Stimulated activated CD8-positive, alpha-beta memory T cell treated with anti-CD3 and anti-CD28 coated beads, Interleukin-15, amount 100 ng/mL, for 1 hour (primary cell): ENCODE data around the gene LCMT2.
A peak's percentile ranks its signal among the peaks of the same experiment; 100 is the strongest.
"Not testable (repeated sequence)": the region's sequence is repeated elsewhere in the genome, so short reads cannot be mapped to it uniquely, and the experiment has no call there.

Experiments
- DNase-seq: peaks from one replicate; pipeline ENCODE4 v3.0.0-alpha.2; 2020; ENCODE audit warnings: low read depth

LCMT2 gene

DNA sequence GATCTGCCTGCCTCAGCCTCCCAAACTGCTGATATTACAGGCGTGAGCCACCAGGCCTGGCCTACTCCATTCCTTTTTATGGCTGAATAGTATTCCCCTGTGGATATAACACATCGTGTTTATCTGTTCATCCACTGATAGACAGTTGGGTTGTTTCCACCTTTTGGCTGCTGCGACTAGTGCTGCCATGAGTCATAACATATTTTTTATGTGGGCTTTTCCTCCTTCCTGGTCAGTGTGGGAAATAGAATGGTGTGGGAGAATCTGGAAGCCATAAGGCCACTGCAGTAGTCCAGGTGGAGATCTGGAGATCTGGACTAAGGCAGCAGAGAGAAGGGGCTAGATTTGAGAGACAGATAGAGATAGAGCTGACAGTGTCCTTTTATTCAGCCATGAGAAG is 16.2 kb downstream of the LCMT2 start:
- DNase-seq: no peak

DNA sequence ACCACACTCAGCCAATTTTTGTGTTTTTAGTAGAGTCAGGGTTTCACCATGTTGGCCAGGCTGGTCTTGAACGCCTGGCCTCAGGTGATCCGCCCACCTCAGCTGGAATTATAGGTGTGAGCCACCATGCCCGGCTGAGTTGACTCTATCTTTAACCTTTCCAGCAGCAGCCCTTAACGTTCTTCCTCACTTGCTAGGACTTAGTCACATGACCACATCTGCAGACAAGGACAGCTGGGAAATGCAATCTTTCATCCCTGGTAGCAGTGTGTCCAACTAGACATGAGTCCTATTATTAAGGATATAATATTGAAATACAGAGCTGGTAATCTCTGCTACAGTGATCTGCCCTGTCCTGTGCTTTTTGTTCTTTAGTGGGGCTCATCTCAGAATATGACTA is 18.0 kb downstream of the LCMT2 start:
- no peak for DNase-seq

DNA sequence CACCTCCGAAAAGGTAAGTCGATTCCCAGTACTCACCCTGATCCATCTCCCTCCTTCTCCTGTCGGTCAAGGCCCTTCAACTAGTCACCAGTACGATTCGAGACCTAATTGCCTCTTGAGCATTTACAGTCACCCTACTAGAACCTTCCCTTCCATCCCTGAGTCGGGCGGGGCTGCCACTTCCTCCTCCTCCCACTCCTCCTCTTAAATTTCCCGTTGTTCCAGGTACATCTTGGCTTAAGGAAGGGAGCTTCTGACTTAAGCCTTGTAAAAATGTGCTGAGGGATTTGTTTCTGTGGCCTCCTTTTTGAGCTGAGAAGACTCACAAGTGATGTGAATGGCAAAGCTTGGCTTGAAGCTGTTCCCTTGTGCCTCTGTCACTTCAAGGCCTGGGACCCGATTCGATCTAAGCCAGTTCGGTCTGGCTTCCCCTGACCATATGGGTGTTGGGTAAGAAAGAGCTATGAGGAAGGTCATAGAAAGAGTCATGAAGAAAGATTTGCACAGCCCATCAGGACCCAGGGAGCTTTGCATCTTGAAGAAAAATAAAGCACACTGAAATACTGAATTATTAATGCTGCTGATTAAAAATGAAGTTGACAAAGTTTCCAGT is 28.1 kb downstream of the LCMT2 start, which contains the start of gene TGM7:
TSS of gene TGM7 (minus strand) at position 51 of the 613 bp plus-strand sequence.
- no peak for DNase-seq

DNA sequence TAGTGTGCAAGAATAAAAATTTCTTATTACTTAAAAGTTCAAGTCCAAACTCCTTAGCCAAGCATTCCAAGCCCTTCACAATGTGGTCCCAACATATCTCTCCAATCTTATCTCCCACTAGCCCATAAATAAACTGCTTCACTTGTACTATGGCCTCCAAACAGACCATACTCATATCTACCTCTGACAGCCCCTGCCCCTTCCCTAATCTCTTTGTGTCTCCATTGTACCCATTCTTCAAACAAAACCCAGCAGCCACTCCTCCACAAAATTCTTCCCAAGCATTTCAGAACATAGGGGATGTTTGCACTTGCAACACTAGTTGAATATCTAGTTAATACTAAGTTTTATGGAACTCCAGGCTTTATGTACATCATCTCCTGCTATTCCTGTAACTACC is 30.5 kb downstream of the LCMT2 start:
- DNase-seq: no peak

DNA sequence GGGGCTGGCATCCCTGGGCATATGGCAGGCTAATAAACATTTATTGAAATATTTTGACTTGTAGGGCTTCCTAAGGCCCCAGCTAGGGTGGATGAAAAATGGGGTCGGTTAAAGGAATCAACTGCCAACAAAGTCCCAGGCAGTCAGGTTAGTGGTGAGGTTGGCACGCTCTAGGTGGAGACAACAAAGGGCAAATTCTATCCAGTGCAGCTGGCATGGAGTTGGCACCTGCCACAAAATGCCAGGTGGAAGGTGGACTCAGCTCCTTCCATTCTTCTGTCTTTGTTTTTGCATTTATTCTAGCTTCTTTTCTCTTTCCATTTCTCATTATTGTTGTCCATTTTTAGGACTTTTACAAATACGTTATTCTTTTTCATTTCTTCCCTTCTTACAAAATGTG is 31.0 kb downstream of the LCMT2 start:
- no peak for DNase-seq

DNA sequence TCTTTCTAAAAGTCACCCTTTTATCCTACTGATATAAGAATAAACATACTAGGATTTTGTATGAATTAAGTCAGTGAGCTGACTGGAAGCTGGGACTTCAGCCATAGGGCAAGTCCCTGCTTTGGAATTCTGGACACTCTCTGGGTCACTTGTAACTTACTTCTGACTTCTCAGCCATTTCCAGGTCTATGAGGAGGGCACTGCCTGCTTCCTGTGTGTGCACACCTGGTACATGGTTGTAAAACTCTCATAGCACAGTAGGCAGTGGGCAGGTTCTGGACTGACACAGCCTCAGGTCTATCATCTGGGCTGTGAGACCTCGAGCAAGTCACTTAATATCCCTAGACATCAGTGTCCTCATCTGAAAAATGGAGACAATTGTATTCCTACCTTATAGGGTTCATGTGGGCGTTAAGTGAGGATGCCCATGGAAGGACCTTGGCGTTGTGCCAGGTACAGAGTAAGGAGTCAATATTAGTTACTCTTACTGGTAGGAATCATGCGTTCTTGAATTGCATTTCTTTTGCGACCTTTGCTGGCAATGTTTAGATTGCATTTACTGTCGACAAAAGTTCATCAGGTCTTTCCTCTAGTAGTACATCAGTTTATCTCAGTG is 36.2 kb downstream of the LCMT2 start:
- no peak for DNase-seq

DNA sequence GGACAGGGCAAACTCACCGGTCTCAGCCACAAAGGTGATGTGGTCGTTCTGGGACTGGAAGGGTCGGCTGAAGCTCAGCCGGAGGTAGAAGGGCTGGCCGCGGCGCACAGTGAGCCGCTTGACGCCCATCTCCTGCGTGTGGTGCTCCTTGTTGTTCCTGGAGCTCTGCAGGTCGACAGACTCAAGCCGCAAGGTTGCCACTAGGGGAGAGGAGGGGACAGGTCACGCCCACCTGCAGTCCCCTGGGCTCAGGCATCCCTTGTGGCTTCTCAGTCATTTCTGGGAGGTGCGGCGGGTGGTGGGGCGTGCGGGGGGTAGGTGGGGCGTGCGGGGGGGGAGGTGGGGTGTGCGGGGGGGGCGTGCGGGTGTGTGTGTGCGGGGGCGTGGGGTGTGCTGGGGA is 36.9 kb downstream of the LCMT2 start:
- no peak for DNase-seq

DNA sequence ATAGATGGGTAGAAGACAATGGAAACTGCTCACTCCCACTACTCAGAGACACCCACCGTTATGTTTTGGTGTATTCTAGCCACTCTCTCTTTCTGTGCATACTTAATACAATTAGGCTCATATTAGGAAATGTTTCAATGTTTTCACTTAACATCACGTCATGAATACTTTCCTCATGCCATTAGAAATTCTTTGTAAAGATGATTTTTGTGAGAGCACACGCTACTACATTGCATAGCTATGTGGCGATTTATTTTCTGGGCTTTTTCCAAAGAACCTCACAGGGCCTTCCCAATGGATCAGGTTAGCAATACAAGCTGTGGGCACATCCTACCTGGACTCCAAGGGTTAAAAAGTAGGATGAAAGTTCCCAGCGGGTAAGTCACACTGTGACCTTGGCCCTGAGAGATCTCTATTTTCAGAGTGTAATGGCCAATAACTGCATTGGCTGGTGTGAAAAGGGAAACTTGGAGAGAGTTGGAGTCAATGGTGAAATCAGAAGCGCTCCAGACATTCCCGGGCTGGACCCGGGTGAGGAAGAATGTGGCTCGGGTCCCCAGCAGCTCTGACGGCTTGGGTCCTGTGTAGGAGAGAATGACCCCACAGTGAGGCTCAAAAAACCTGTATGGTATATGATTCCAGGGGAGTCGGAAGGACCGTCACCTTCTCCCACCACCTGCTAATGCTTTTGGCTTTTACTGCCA is 37.8 kb downstream of the LCMT2 start:
- DNase-seq: no peak

DNA sequence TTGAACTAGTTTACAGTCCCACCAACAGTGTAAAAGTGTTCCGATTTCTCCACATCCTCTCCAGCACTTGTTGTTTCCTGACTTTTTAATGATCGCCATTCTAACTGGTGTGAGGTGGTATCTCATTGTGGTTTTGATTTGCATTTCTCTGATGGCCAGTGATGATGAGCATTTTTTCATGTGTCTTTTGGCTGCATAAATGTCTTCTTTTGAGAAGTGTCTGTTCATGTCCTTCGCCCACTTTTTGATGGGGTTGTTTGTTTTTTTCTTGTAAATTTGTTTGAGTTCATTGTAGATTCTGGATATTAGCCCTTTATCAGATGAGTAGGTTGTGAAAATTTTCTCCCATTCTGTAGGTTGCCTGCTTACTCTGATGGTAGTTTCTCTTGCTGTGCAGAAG is 40.7 kb downstream of the LCMT2 start:
- DNase-seq: not testable (repeated sequence)

DNA sequence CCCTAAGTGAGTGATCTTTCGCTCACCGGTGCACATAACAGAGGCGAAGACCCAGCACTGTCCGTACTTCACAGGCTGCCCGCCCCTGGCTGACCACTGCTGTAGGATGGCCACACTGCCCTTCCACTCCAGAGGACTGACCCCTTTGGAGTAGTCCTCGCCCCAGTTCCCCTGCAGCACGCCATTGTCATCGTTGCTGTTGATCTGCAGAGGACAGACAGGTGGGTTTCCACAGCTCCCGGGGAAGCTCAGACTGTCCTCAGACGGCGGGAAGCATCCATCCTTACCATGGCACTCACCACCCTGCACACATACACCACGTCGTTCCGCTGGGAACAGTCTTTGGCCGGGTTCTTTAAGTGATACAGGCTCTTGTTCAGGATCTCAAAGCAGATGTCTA is 43.1 kb downstream of the LCMT2 start:
- no peak for DNase-seq

DNA sequence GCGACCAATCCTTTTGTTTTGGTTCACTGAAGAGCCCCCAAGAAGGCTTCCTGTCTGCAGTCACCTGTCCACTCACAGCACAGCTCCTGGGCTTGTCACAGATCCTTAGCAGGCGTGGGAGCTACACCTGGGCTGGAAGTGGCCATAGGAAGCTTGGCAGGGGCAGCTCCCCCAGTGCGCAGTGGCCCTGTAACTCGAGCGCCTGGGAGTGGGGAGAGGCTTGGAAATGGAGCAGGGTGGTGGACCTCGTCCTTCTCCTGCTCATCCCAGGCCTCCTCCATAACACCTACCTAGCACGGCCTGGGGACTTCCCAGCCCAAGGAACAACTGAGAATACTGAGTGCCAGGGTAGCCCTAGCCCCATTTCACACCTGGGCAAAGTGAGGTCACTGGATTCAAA is 44.3 kb downstream of the LCMT2 start:
- no peak for DNase-seq

DNA sequence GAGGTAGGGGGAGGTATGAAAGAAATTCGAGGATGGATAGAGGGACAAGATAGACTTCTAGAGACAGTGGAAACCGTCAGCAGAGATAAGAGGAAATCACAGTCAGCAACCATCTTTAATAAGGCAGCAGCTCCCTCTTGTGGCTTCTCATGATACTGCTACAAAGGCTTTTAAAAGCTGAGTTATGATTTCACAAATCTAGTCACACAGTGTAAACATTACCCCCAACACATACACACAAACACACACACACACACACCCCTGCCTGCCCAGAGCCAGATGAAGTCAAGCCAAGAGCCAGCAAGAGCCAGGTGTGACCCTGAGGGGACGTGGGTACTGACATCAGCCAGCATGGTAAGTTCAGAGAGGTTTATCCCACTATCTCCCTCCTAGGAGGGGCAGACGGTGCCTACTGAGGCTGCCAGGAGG is 44.8 kb downstream of the LCMT2 start:
- peak; percentile 26 for DNase-seq

DNA sequence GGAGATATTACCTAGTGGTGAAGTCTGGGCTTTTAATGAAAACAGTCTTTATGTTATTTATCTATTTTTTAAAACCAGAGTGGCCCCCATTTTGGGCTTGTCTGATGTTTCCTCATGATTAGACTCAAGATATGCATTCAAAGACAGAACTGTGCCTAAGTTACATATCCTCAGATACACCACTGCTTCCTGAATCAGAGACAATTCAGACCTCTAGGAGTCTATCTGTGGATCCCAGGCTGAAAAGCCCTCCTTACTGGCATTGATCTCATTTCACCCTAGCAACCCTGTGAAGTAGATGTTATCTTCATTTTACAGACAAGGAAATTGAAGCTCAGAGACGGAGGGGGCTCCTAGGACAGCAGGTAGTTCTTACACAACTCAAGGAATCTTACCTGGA is 46.8 kb downstream of the LCMT2 start:
- no peak for DNase-seq

DNA sequence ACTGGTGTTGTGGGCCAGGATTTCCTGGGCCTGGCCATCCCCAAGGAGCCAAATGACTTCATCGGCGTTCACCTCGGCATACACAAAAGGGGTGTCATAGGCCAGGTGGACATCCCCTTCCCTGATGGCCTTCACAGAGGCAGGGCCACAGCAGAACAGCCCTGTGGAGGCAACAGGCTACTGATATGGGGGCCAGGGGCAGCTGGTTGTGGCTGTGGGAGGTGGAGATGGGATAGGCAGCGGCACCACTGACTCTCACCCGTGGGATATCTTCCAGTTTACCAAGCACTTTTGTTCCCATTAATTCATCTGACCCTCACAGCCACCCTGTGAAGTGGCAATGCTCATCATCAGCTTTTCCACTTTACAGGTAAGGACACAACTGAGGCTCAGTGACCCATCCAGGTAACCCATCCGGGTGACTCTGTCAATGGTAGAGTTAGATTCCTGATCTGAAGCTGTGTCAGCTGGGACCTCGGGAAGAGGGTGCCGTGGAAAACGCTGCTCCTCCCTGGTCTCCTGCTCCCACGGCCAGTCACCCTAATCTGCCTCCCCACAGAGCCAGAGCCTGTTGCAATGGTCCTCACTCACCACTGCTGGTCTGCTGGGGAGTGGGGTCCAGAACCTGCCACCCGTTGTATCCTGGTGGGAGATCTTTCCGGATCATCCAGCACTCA is 48.3 kb downstream of the LCMT2 start:
- DNase-seq: no peak

DNA sequence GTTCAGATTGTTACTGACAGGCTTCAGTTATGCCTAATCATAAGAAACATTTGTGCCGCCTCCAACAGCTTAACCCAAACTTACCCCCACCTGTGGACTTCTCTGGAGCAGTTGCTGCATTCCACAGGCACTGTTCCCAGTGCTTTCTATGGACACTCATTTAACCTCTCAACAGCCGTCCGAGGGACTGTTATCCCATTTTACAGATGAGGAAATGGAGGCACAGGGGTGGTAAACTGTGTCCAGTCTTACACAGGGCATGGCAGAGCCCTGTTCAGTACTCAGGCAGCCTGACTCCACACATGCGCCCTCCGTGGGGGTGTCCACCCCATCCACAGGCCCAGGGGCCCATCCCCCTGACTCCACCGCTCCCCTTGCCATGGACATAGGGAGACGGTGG is 49.4 kb downstream of the LCMT2 start:
- no peak for DNase-seq

DNA sequence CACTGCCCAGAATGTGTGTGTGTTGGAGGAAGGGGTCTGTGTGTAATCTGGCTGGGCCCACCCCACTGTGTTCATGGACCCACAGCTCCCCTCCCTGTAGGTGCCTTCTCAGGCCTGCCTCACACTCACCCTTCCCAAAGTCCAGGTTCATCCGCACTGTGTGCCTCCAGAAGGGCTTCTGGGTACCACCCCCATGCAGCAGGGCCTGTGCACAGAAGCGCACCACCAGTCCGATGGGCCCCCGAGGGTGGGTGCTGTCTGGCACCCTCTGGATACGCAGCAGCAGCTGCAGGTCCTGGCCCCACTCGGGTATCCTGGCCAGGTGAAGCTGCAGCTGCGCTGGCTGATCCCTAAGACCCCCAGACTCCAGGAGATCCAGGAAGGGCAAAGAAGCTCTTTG is 50.9 kb downstream of the LCMT2 start:
- DNase-seq: no peak

DNA sequence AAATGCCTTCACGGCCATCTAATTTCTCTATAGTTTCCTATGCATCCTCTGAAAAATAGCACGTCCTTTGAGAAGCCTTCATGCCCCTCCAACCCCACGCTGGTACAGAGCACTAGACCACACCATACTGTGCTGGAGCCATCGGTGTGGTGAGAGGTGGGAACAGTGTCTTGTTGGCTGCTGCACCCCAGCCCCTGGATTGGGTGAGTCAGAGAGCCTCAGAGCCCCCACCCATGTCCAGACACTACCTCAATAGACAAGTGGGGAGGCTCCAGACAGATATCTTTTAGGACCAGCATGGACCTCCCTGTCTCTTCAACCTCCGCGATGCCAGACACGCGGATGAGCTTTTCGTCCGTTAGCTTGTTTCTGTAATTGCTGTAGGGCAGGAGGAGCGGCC is 51.5 kb downstream of the LCMT2 start:
- DNase-seq: no peak

DNA sequence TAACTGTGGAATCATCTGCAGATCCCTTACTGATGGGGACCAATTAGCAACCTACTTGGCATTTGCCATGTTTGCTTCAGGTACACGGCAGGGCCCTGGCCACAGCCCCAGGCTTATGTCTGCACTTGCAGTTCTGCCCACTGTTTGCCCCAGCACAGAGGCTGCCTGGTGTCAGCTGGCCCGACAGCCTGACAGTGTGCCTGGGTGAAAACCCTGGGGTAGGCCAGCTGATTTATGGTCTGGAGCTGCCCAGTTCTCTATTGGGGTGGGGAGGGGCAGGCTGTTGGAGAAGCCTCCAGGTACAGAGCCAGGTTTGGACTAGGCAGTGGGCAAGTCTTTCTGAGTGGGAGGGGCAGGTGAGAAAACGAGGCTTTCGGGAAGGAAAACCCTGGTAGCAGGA is 52.5 kb downstream of the LCMT2 start:
- DNase-seq: no peak

DNA sequence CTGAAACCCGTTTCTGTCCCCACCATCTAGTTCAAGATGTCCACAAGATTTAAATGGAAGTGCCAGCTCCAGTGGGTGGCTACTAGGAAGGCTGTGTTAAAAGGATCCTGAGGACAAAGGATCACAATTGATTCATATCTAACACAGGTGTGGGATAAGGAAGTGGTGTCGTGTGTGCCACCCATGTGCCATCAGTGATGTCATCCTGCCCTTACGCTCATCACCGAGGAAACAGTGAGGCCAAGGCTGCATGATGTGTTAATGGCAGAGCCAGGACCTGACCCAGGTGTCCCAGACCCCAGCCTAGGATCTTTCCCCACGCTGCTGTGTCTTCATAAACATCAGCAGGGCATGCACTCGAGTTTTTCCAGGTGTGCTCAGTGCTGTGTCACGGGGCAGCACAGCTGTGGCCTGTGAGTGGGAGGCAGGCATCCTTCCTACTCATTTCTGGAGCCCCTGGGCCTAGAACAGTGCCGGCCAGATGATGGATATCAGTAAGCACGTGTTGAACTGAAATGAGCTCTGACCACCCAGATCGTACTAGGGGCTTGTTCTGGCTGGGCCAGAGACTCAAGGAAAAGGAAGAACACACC is 53.0 kb downstream of the LCMT2 start:
- no peak for DNase-seq

DNA sequence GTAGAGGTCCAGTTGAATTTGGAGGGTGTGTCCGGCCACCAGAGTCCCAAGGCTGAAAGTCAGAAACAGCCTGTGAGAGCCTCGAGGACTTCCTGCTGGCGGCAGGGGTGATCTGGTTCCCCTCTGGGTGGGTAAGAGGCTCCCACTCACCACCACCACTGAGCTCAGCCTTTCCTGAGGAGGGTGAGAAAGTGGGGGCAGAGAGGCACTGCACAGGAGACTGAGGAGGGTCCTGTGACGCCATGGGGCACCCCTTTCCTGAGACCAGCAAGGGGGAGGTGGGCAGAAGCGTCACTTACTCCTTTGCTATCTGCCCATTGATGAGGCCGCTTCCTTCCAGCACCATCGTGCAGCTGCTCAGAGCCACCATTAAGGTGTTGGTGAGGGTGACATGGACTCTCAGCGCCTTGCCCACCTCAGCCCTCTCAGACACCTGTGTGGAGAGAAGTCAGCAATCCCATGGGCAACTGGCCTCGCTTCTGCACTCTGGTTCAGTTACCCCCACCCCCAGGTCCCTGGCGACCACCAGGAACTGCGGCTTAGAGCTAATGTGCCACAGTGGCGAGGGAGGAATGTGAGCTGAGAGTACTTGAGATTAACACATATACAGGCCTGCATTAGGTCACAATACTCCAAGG is 53.7 kb downstream of the LCMT2 start:
- no peak for DNase-seq

DNA sequence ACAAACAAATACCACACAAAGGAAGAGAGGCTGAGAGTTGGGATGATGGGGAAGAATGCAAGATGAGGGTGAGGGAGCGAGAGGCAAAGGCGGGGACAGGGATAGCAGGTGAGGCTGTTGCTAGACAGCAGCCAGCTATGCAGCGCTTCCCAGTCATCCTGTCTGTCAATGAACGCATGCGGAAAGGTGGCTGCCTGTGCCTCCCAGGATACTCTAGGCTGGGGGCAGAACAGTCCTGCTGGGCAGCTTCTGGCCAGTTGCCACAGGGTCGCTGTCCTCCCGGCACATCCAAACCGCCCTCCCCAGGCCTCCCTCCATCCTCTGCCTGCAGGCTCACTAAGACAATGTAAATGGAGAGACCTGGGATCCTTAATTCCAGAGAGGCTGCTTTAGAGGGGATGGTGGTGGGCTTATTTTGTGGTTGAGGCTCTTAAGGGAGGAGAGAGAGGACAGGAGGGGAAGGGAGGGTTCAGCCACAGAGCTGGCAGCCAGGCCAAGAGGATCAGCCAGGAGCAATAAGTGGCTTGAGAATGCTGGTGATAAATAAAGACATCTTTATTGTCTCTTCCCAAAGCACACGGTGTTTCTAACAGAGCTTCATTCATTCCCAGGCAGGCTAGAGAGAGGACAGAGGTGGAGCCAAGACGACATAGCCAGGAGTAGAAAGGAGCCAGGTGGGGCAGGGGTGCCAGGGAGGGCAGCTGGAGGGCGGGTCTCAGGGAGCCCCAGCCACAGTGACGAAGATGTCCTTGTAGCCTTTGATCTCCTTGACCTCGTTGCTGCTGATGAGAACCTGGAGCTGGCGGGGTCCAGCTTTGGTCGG is 54.4 kb downstream of the LCMT2 start:
- DNase-seq: no peak
